HG03108 (cell line): ENCODE results near the gene APOD.

Source experiments
- ATAC-seq: cut with Tn5 transposase; IDR thresholded peaks from one replicate; pipeline ENCODE4 v1.9.1; 2021; ENCODE audit warnings: moderate library complexity; ENCODE audit not compliant: unreplicated experiment

APOD gene

DNA sequence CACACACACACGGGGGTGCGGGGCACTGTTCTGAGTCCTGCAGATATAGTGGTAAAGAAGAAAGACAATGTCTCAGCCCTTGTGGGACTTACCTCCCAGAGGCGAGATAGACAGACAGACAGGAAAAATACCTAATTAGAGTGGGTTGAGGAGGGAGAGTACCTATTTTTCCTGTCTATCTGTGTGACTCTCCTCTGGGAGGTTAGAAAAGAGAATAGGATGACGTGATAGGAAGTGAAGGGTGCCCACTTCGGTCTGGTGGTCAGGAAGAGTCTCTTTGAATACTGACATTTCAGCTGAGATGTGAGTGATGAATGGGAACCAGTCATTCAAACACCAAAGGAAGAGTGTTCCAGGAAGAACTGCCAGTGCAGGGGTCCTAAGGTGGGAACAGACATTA lies 4.1 kb upstream of the APOD start:
- no peak for ATAC-seq

DNA sequence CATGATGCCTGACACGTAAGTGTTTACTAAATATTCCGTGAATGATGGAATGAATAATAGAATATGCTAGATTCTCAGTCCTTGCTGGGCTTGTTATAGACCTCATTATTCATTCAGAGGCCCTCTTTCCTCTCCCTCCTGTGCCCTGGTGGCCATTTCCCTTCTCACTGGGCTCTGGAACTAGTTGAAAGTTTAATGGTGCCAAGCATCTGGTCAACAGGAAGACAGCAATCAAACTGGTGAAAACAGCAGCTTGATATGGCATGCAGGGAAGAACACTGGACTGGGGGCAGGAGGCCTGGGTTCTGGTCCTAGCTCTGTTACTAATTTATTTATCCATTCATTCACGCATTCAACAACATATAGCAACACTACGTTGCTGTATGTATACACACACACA lies 3.7 kb upstream of the APOD start:
- no peak for ATAC-seq

DNA sequence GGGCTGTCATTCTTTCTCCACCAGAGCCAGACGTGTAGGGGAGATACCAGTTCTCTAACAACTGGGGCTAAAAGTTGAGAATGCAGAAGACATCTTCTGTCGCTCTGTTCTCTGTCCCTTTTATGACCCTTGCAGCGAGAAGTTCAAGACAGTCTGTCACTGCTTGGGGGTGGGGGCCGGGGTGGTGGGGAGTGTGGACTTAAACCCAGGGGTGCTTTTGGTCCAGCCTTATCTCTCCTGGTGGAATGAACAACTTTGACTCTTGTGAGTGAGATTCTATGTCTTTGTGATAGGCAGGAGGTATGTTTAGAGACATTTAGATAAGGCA lies 767 bp upstream of the APOD start:
- no peak for ATAC-seq

DNA sequence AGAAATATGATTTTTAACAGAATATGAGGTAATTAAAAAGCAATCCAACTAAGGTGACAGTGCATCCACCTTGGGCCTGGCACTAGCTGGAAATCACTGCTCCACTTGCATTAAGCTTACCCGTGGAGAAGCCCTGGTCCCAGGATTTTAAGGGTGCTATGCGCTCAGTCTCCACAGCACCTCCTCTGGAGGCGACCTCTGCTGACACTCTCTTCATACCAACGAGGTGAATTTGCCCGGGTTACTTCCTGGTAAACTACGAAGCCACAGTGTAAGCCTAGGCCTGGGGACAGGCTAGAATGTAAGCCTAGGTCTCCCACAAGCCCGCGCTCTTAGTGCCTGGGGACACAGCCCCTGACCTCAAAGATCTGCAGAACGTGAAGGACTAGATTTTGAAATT lies 793 bp downstream of the APOD start:
- no peak for ATAC-seq

DNA sequence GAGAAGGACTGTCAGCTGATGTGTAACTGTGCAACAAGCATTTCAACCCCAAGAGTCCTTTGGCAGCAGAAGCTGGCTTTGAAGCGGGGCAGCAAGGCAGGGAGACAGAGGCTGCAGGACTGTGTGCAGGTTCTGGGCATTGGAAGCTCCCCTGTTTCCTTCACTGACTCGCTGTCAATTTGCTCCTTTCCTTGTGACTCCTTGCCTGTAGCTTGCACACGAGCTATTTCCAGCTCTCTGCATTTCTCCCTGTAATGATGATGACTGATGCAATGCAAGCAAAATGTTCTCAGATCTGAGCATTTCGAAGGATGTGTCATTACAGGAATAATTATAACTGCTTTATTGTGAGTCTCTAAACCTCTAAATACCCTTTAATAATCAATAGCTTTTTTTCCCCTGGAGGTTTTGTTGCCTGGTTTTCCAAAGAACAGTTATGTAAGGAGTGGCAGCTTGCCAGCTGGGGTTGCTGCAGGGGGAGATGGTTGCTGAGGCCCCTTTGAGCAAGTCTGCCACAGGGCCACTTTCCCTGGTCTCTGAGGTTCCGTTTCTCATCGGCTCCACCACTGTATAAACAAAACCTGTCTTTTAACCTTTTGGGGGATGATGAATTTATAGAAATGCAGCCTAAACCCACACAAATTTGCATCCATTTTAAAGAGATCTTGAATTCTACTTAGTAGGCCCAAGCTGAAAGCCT lies 2.8 kb downstream of the APOD start:
- no peak for ATAC-seq

DNA sequence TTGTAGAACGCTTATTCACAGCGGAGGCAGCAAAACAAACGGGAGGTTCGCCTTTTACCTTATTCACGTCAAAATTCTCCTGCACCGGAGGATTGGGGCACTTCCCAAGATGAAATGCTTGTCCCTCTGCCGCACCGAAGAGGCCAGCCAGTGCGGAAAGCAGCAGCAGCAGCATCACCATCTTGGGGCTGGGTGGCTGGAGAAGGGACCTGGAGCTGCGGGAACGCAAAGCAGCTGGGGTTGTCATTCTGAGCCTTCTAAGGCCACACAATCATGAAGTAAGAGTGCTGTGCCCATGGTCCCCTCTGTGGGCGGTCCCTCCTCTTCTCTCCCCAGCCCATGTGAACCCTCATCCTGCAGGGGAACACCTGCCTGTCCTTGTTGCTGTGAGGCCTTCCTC lies 4.5 kb downstream of the APOD start:
- ATAC-seq, result no peak

DNA sequence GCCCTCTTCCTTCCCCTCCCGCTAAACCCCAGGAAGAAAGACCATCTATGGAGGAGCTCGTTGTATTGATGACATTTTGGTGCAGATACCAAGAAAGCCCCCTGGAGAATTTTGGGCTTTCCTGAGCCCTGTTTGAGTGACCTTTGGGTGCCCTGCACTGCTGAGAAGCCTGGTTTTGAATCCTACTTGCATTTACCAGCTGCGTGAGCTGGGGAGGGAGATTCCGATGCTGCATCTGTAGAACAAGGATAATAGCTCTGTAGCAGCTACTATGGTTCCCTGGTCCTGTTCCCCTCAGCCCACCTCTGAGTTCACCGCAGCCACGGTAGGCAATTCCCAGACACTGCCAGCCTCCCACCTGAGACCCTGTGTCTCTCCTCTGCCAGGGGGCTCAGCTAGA lies 5.2 kb downstream of the APOD start:
- ATAC-seq, result no peak

DNA sequence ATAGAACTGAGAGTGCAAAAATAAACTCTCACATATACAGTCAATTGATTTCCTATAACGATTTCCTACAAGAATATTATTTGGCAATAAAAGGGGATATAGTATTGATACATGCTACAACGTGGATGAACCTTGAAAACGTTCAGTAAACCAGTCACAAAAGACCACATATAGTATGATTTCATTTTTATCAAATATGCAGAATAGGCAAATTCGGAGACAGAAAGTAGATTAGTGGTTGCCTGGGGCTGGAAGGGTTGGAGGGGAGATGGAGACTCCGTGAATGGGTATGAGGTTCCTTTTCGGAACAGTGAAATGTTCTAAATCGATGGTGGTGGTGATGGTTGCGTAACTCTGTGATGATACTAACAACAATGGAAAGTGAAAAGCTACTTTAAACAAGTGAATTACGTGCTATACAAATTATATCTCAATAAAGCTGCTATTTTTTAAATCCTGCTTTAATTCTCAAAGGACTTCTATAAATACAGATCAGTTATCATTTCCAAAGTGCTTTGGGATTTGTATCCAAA lies 6.0 kb downstream of the APOD start:
- ATAC-seq, result no peak

DNA sequence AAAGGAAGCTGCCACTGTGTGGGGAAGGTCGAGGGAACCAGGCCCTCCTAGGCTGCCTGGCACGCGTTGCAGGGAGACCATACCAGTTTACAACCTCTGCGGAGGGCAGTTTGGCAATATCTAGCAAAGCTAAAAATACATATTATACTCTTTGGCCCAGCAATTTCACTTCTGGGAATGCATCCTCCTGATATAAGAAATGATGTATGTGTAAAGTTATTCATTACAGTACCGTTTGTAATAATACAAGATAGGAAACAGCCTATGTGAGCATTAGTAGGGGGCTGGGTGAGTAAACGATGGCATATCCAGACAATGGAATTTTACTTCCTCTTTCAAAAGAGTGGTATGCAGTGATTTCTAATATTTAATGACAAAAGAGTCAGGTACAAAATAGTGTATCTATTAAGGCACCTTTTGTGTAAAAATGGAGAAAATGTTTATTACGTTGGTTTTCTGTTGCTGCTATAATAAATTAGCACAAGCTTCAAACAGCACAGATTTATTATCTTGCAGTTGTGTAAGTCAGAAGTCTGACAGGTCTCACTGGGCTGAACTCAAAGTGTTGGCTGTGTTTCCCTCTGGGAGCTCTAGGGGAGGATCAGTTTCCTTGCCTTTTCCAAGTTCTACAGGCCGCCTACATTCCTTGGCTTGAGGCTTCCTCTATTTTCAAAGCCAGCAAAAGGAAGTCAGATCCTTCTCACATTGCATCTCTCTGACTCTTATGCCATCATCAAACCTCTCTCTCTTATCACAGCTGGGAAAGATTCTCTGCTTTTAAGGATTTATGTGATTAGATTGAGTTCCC lies 9.0 kb downstream of the APOD start:
- no peak for ATAC-seq

DNA sequence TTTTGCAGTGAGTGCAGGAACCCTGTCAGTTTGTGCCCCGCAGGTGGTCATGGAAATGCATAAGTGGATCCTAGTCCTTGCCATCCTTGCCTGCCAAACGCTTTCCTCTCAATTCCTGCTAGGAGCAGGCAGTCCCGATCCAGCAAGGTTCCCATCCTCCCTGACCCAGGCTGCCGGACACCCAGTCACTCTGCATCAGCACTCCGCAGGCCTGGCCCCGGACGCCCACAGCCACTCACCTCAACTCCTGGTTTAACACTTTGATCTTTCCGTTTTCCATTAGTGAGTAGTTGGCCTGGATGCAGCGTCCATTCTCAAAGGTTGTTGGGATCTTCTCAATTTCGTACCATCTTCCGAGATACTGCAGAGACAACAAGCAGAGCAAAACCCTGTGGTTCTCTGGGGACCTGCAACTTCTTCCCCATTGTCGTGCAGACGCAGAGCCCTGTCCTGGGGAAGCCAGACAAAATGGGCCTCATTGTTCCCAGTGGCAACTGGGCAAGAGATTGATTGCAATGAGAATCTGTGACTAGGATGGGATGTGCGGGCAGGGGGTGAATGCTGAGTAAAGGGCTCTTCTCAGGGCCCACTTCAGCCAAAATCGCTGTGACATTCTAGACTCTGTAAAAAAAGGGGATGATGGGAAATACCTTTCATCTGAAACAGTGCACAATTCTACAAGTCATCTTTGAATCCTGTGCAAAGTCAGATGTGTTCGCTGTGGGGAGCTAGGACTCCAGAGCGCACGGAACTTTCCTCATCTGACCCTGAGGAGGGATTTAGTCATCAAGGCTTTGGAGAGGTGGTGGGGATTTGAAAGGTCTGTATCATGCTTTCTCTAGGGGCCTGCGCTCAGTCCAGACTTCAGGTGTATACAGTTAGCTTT lies 9.9 kb downstream of the APOD start:
- no peak for ATAC-seq

DNA sequence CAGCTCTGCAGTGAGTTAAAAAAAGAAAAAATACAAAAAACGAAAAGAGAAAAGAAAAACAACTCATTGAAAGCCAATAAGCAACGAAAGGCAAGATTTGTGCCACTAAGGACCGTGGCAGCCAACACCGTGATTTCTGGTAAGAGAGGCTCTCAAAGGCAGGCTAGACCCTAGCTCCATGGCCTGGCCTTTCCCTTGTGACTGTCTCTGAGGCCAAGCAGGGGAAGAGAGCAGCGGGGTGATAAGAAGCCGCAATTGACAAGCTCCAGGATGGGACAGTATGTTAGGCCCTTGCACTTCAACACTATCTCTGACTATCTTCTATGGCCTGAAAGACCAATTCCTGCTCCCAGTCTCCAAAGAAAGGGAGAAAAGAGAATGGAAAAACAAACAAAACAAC lies 12.4 kb downstream of the APOD start:
- no peak for ATAC-seq

DNA sequence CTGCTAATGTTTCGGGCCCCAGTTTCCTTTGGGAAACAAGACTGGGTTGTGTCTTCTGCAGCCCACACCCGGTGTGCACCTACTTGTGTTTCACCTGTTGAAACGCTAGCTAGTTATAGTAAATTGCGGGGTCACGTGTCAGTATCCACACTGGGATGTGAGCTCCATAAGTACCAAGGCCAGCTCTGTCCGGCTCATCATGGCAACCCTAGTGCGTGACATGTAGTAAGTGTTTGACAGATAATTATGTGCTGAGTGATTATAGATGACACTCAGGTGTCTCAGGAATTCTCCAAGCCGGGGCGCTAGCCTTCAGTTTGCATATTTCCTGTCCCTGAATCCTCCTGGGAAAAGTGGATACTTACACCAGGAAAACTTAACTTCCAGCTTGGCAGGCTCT lies 12.8 kb downstream of the APOD start:
- no peak for ATAC-seq

DNA sequence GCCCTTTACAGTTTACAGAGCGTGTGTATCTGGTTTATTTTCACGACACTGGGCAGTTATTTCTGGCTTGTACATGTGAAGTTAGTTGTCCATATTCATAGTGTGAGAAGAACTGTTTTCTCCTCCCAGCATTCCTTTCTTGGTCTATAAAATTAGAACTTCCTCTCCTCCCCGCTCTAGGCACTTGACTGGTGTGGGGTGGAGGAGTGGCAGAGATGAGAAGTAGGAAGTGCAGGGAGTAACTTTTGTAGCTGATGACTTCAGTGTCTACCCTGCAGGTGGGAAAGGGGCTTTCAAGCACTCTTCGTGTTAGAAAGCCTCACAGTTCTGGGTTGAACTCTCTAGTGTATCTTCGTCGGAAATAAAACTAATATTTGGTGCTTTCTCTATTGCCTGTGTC lies 13.4 kb downstream of the APOD start:
- no peak for ATAC-seq

DNA sequence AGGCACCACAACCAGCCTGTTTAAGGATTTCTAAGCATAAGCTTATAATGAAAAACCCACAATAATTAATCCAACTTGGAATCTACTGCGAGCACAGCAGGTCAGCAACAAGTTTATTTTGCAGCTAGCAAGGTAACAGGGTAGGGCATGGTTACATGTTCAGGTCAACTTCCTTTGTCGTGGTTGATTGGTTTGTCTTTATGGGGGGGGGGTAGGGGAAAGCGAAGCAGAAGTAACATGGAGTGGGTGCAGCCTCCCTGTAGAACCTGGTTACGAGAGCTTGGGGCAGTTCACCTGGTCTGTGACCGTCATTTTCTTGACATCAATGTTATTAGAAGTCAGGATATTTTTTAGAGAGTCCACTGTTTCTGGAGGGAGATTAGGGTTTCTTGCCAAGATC lies 15.1 kb downstream of the APOD start:
- ATAC-seq, result no peak

DNA sequence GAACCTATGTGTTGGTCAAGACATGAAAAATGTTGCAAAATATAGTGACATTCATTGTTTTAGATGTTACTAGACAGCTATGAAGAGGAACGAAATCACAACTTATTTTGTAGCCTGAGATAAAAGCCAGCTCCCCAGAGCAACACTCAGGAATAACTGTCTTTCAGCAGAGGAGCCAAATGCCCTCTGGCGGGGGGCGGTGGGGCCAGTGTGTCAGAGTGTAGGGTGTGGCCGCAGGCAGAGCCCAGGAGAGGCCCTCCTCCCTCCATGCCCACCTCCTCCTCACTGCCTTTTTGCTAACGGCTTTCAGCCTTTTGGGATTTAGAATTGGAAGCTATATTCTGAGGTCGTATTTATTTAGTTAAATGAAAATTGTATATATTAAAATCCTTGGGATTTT lies 16.9 kb downstream of the APOD start:
- ATAC-seq, result no peak

DNA sequence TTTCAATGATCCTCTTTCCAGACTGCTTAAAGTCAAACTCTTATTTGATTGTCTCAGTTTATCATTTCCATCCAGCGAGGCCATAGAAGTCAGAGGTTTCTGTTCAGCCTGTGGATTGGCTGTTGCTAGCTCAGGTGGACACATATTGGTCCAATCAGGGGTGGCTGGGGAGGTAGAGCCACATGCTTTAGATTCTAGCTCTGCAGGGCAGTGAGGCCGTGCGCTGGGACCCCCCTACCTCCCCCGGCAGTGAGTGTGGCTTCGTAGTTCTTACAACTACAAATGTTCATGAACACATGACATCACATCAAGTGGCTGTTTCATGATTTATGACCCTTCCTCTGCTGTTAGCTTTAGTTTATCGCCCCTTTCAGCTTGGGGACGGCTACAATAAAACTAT lies 18.0 kb downstream of the APOD start:
- ATAC-seq, result no peak

DNA sequence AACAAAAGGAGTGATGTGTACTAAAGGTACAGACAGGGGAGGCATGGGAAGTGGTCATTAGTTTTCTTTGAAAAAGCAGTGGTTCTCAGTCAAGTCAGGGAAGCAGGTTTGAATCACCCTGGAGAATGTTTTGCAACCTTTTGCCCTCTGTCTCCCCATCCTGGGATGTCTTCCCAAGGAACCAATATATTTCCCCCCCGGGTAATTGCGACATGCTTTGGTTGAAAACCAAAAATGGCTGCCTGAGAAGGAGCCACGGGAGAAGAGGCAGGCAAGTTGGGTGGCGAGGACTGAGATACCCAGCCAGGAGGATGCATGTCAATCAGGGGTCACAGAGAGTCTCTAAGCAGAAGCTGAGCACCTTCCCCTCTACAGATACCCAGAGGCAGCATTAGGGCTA lies 20.4 kb downstream of the APOD start:
- no peak for ATAC-seq

DNA sequence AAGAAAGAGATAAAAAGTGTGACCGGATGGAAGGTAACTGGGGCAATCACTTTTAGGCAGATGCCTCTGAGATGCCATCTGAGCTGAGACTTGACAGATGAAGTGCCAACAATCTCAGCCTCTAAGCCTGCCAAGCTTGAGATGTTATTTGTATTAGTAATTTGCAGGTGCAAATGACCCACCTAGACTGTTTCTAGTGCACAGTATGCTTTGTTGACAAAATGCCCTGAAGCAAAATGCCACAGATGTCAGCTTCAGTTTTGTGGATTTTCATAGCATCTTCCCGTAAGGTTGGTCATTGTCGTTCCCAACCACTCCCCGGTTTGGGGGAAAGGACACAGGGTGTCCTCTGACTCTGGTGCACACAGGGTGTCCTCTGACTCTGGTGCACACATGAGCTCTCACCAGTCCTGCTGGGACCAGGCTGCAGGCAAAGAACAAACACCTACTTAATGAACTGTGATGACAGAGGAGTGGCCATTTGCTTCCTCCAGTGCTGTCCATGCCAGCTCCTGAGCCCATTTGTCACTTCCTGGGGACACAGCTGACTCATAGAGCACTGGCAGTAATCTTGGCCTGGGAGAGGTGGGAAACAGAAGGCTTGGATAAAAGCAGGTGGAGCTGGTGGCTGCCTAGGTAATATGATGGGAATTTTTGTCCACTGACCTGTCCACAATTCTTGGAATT lies 23.9 kb downstream of the APOD start:
- ATAC-seq, result no peak

DNA sequence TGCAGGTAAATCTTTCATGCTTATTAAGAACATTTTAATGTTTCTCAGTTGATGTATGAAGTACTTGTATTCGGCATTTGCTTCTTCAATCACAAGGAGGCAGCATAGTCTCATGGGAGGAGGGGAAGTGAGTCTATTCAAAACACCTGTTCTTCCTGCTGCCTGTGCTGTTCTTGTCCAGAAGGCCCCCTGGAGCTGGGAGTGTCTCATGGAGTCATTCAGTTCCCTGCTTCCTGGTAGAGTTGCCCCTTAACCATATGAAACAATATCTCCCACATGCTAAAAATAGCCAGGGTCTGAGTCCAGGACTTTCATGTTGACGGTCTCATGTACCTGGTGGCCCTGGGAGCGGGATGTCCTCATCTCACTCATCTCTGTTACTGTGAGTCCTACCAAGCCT lies 25.1 kb downstream of the APOD start:
- ATAC-seq, result no peak

DNA sequence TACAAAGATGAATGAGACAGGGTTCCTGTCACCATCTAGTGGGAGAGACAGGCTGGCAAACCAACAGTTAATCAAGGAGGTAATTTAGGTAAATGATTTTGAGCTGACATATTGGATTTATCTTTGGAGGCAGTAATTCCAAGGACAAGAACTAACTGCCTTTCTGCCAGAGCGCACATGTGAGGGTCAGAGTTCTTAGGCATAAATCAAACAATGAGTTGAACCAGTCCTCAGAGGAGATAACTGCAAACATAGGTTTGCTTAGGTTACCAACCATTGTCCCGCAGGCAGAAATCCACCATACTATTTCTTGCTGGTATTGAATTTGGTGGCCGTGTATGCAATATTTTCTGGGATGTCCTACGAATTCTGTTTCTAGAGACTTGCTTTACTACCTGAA lies 26.4 kb downstream of the APOD start:
- no peak for ATAC-seq

DNA sequence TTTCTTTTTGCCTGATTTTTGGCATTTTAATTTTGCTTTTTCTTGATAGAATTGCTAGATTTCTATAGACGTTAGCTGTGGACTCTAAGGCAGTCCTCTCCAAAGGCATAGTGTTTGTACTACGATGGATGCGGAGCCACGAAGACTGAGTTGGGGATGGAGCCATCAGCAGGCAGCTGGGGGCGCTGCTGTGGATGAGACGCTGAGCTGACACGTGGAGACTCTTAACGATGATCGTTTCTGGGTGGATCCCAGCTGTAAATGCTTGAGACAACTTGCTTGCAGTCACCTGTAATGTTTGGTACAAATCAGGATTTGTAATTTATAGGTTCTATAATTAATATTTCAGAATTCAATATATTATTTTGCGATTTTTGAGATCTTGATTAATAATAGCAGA lies 27.4 kb downstream of the APOD start:
- no peak for ATAC-seq
